Nephron (organoid): ENCODE results near the gene ANXA10.

Source experiments
- H3K27ac Mint-ChIP-seq, 3 experiments: 2 replicates each; pipeline ENCODE4 v1.8.0; 2020; ENCODE audit warnings: mixed read lengths in 3 of 3, mild to moderate bottlenecking in 2 of 3, moderate library complexity in 1 of 3
- H3K27me3 Mint-ChIP-seq: 2 replicates; pipeline ENCODE4 v1.8.0; 2021; ENCODE audit warnings: low read depth, mild to moderate bottlenecking, moderate library complexity, mixed read lengths
- H3K36me3 Mint-ChIP-seq: 2 replicates; pipeline ENCODE4 v1.8.0; 2020; ENCODE audit warnings: low read depth, mixed read lengths
- H3K4me1 Mint-ChIP-seq: 2 replicates; pipeline ENCODE4 v1.8.0; 2020; ENCODE audit warnings: mixed read lengths
- H3K4me3 Mint-ChIP-seq, 3 experiments: 2 replicates each; pipeline ENCODE4 v1.8.0; 2020; ENCODE audit warnings: mild to moderate bottlenecking in 3 of 3, mixed read lengths in 3 of 3, moderate library complexity in 2 of 3
- H3K9me3 Mint-ChIP-seq: 2 replicates; pipeline ENCODE4 v1.8.0; 2020; ENCODE audit warnings: mixed read lengths
- TF ChIP-seq, protein P1 (sequence below), 3 experiments: fragments of 200-600 bp; sonication (generic); IDR thresholded peaks; one replicate each; pipeline ENCODE4 v1.5.0; 2021; ENCODE audit warnings: antibody characterized with exemption in 3 of 3; ENCODE audit not compliant: unreplicated experiment in 3 of 3

ANXA10 gene

DNA sequence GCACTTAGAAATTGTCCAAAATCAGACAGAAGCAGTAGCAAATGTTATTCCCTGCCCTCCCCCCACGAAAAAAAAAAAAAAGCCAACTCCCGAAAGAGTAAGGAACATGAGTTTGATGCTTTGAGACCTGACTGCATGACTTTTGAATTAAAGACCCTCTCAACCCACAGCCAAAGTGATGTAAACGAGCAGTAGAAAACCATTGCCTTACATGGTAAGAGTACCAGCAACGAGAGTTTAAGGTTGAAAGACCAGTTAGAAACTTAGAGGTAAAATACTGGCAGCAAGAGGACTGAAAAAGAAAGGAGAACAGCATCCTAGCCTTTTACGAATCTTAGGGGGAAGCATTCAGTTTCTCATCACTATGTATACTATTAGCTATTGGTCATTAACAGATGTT lies 10.0 kb upstream of the ANXA10 start:
- no peak overlapping the region for H3K4me3 Mint-ChIP-seq
- H3K36me3 Mint-ChIP-seq = no peaks in the 10 kb centered on the region
- H3K27me3 Mint-ChIP-seq = no peaks in the 10 kb centered on the region
- H3K9me3 Mint-ChIP-seq = peaks cover 7% of the 10 kb centered on the region
- no peaks in the 10 kb centered on the region for H3K4me1 Mint-ChIP-seq
- TF ChIP-seq, protein P1, sequence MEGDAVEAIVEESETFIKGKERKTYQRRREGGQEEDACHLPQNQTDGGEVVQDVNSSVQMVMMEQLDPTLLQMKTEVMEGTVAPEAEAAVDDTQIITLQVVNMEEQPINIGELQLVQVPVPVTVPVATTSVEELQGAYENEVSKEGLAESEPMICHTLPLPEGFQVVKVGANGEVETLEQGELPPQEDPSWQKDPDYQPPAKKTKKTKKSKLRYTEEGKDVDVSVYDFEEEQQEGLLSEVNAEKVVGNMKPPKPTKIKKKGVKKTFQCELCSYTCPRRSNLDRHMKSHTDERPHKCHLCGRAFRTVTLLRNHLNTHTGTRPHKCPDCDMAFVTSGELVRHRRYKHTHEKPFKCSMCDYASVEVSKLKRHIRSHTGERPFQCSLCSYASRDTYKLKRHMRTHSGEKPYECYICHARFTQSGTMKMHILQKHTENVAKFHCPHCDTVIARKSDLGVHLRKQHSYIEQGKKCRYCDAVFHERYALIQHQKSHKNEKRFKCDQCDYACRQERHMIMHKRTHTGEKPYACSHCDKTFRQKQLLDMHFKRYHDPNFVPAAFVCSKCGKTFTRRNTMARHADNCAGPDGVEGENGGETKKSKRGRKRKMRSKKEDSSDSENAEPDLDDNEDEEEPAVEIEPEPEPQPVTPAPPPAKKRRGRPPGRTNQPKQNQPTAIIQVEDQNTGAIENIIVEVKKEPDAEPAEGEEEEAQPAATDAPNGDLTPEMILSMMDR (IDR thresholded peaks at IDR 0.05; ENCODE audit: unreplicated experiment in 3 of 3) = no peak
- H3K27ac Mint-ChIP-seq = no peak overlapping the region

DNA sequence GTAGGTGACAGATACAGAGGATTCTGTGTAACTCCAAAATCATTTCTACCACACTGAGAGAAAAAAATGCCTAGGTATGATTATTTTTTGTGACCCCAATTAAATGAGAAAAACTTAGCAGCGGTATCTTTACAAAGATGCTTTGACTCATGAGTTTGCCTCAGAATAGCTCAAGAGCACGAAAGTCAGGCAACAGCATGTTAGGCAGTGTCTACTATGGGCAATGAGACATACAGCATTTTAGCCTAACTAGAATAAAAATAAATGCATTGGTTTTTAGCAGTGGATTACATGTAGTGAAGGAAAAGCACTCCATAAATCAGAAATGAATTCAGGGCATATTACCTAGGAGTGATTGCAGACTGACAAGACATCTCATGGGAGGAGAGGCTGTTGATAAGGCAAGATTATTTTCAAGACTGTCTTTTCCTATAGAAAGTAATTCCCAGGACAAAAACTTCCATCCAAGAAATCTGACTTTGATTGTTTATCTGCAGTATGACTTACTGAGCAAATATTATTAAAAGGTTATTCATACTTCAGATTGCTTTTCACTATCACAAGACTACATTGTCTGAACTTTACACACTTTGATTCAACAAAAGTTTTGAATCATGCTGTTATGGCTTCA lies 3.6 kb downstream of the ANXA10 start:
- Mint-ChIP-seq H3K9me3 (no peaks in the 10 kb centered on the region), H3K27me3 (no peaks in the 10 kb centered on the region), H3K4me1 (no peaks in the 10 kb centered on the region), H3K4me3 (no peak overlapping the region), H3K27ac (no peak overlapping the region), H3K36me3 (no peaks in the 10 kb centered on the region)
- TF ChIP-seq, protein P1 (IDR thresholded peaks at IDR 0.05; ENCODE audit: unreplicated experiment in 3 of 3) = no peak

DNA sequence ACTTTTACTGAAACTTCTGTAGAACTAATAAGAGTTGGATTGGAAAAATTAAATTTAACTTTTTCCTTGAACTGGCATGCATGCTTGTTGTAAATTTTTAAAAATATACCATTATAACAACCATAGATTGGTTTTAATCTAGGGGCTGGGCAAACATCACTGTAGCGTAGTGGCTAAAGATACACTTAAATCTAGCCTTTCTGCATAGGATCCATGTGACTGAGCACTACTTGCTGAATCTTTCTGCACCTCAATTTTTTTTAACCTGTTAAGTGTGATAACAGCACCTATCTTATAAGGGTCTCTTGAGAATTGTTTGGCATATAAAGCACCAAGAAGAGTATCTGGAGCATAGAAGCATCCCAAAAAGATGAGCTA lies 4.1 kb downstream of the ANXA10 start:
- H3K4me3 Mint-ChIP-seq = no peak overlapping the region
- no peaks in the 10 kb centered on the region for H3K9me3 Mint-ChIP-seq
- H3K27ac Mint-ChIP-seq = no peak overlapping the region
- no peaks in the 10 kb centered on the region for H3K27me3 Mint-ChIP-seq
- TF ChIP-seq, protein P1 (IDR thresholded peaks at IDR 0.05; ENCODE audit: unreplicated experiment in 3 of 3) = no peak
- no peaks in the 10 kb centered on the region for H3K36me3 Mint-ChIP-seq
- H3K4me1 Mint-ChIP-seq = no peaks in the 10 kb centered on the region

DNA sequence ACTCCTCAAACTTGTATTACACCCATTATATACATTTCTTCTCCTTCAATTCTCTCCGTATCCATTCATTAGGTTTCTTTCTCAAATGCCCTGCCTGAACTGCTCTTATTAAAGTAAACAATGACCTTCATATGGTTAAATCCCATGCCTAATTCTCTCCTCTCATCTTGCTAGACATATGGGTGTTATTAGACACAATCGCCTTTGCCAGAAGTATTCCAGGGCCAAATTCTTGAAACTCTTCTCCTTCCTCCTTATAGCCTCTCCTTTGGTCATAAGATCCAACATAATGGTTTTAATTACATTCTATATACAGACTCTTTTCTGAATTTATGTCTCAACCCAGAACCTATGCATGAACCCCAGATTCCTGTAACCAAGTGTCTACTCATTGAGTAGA lies 4.8 kb downstream of the ANXA10 start:
- Mint-ChIP-seq H3K4me1 (no peaks in the 10 kb centered on the region), H3K27ac (no peak overlapping the region), H3K27me3 (no peaks in the 10 kb centered on the region), H3K4me3 (no peak overlapping the region), H3K9me3 (no peaks in the 10 kb centered on the region), H3K36me3 (no peaks in the 10 kb centered on the region)
- TF ChIP-seq, protein P1 (IDR thresholded peaks at IDR 0.05; ENCODE audit: unreplicated experiment in 3 of 3) = no peak

DNA sequence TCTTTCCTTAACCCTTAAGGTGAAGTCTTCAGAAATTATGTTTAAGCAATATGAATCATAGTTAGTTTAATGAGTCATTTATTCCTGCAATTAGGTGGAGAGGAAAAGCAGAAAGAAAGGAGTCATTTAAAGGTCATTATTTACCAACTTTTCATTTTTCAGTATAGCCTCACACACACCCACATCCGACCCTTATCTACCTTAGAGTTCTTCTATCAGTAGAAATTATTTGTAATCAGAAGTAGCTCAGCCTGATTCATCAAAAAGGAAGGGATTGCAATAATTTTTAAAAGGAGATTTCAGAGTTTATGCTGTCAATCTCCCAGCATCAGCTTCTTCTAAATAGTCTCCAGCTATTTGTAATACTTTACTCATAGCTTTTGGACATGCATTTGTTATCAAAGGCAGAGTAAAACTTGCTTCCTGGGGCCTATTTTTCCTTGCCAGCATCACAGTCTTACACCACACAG lies 5.9 kb downstream of the ANXA10 start:
- Mint-ChIP-seq H3K4me1 (no peaks in the 10 kb centered on the region), H3K27me3 (no peaks in the 10 kb centered on the region), H3K36me3 (no peaks in the 10 kb centered on the region), H3K27ac (no peak overlapping the region), H3K9me3 (no peaks in the 10 kb centered on the region), H3K4me3 (no peak overlapping the region)
- TF ChIP-seq, protein P1 (IDR thresholded peaks at IDR 0.05; ENCODE audit: unreplicated experiment in 3 of 3) = no peak

DNA sequence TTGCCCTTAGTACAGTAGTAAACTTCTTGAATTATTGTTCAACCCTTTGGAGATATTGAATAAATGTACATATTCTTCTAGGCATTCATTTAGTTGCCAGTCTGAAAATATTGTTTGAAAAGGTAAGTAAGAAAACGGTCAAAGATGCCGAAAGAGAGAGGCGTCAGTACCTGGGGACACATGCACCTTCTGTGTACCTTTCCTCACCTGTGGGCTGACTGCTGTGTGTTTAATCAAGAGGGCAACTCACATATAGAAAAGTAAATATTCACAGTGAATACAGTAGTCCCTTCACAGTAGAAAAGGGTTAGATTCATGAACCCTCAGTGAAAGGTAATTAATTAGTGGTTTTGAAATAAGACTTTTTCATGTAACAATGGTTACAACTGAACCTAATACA lies 6.9 kb downstream of the ANXA10 start:
- no peaks in the 10 kb centered on the region for H3K36me3 Mint-ChIP-seq
- H3K4me3 Mint-ChIP-seq = no peak overlapping the region
- no peaks in the 10 kb centered on the region for H3K27me3 Mint-ChIP-seq
- H3K27ac Mint-ChIP-seq = no peak overlapping the region
- no peaks in the 10 kb centered on the region for H3K4me1 Mint-ChIP-seq
- H3K9me3 Mint-ChIP-seq = no peaks in the 10 kb centered on the region
- TF ChIP-seq, protein P1 (IDR thresholded peaks at IDR 0.05; ENCODE audit: unreplicated experiment in 3 of 3) = no peak
